Activated gamma-delta T cell (primary cell): ENCODE measurements around the gene ZBED4.

Experiments
- DNase-seq: peaks from one replicate; lab custom pipeline; 2025; lab: John Stamatoyannopoulos, UW

Gene ZBED4

GRCh38 chr22:49855251-49855911, 1.7 kb downstream of the ZBED4 start:
- DNase-seq, result no peak

- no peak for DNase-seq
Observed at GRCh38 chr22:49856343-49856742, 2.7 kb downstream of the ZBED4 start.

- DNase-seq, result no peak
Observed at GRCh38 chr22:49856766-49857618, 3.3 kb downstream of the ZBED4 start.

GRCh38 chr22:49858827-49859226, 5.2 kb downstream of the ZBED4 start:
- DNase-seq, result no peak

GRCh38 chr22:49861642-49862495, 8.2 kb downstream of the ZBED4 start:
- no peak for DNase-seq

GRCh38 chr22:49862496-49862776, 8.8 kb downstream of the ZBED4 start:
- DNase-seq, result no peak

- DNase-seq, result no peak
Observed at GRCh38 chr22:49863931-49864330, 10.3 kb downstream of the ZBED4 start.

- DNase-seq, result no peak
Observed at GRCh38 chr22:49865156-49865555, 11.5 kb downstream of the ZBED4 start.

- DNase-seq, result no peak
Observed at GRCh38 chr22:49866134-49866533, 12.5 kb downstream of the ZBED4 start.

- DNase-seq, result no peak
Observed at GRCh38 chr22:49866646-49867045, 13.0 kb downstream of the ZBED4 start.

- DNase-seq, result no peak
Observed at GRCh38 chr22:49867303-49868265, 13.9 kb downstream of the ZBED4 start.

- no peak for DNase-seq
Observed at GRCh38 chr22:49869086-49869830, 15.6 kb downstream of the ZBED4 start.

GRCh38 chr22:49869845-49870712, 16.4 kb downstream of the ZBED4 start:
- DNase-seq, result no peak

GRCh38 chr22:49871482-49871881, 17.8 kb downstream of the ZBED4 start:
- no peak for DNase-seq

GRCh38 chr22:49872347-49872746, 18.7 kb downstream of the ZBED4 start:
- DNase-seq, result no peak

GRCh38 chr22:49873228-49873940, 19.7 kb downstream of the ZBED4 start:
- DNase-seq, result no peak

GRCh38 chr22:49877642-49878041, 24.0 kb downstream of the ZBED4 start:
- no peak for DNase-seq

GRCh38 chr22:49878206-49878605, 24.6 kb downstream of the ZBED4 start:
- DNase-seq, result no peak

GRCh38 chr22:49879871-49880270, 26.2 kb downstream of the ZBED4 start:
- no peak for DNase-seq
